WERI-Rb-1 (cell line): ENCODE data around the gene DYSF.
A peak's percentile ranks its signal among the peaks of the same experiment; 100 is the strongest.

Experiments used
- DNase-seq: peaks from one replicate; pipeline ENCODE4 v3.0.0-alpha.2; 2020
- H3K27ac ChIP-seq: fragments of 250-450 bp; sonication (Bioruptor Pico); 2 replicates; pipeline ENCODE4 v1.5.1; 2020; ENCODE audit warnings: mild to moderate bottlenecking, moderate library complexity
- H3K27me3 ChIP-seq: fragments of 250-450 bp; sonication (Bioruptor Pico); 2 replicates; pipeline ENCODE4 v1.5.1; 2021; ENCODE audit warnings: mild to moderate bottlenecking, low read depth, moderate library complexity; ENCODE audit not compliant: insufficient read depth, severe bottlenecking
- H3K36me3 ChIP-seq: fragments of 250-450 bp; sonication (Bioruptor Pico); 2 replicates; pipeline ENCODE4 v1.5.1; 2020; ENCODE audit warnings: mild to moderate bottlenecking, moderate library complexity
- H3K4me3 ChIP-seq: 2 replicates; pipeline ENCODE4 v1.5.1; 2011; ENCODE audit warnings: low read depth, mild to moderate bottlenecking, control low read depth, low read length
- H3K9me3 ChIP-seq: fragments of 250-450 bp; sonication (Bioruptor Pico); 2 replicates; pipeline ENCODE4 v1.5.1; 2021; ENCODE audit warnings: mild to moderate bottlenecking, moderate library complexity; ENCODE audit not compliant: severe bottlenecking
- CTCF ChIP-seq: IDR thresholded peaks from 2 replicates; pipeline ENCODE4 v1.5.1; 2011; ENCODE audit warnings: low read depth, mild to moderate bottlenecking, control low read depth, inconsistent platforms, low read length

Gene DYSF

GRCh38 chr2:71606244-71606643, 152.9 kb downstream of the DYSF start:
- no peak for TF ChIP-seq CTCF
- Histone ChIP-seq H3K9me3 (no peaks in the 10 kb centered on the region), H3K27ac (no peak overlapping the region), H3K27me3 (no peaks in the 10 kb centered on the region), H3K36me3 (no peaks in the 10 kb centered on the region), H3K4me3 (no peak overlapping the region)
- peak; percentile 3 for DNase-seq

DNA sequence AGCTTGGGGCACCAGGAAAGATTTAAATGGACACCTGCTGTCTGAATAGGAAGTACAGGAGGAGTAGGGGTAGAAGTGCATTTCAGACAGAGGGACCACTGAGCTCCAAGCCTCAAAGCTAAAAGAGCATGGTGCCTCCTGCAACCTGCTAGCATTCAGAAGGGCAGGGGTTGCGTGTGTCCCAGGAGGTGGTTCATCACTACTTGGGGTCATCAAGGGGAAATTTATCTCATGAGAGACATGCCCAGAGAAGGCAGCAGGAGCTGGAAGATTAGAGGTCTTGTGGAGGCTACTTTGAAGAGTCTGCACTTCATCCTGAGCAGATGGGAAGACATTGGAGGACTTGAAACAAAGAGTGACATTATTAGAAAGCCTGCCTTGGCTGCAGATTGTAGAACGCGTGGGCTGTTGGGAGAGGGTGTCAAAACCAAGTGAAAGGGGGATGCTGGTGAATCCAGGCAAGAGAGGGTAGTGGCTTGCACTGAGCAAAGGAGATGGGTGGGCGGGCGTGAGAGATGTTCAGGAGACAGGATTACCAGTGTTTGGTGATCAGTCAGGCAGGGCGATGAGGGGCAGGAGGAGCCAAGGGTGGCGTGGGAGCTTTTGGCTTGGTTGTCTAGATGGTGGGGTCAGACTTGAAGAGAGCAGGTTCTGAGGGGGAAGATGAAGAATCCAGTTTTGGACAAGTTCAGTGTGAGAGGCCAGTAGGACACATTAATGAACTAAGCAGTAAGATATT, 154.0 kb downstream of the DYSF start:
- Histone ChIP-seq H3K27ac (no peak overlapping the region), H3K9me3 (no peaks in the 10 kb centered on the region), H3K4me3 (no peak overlapping the region), H3K36me3 (no peaks in the 10 kb centered on the region), H3K27me3 (no peaks in the 10 kb centered on the region)
- DNase-seq = peak; percentile 3
- no peak for TF ChIP-seq CTCF

GRCh38 chr2:71608034-71608433, 154.7 kb downstream of the DYSF start:
- H3K4me3 ChIP-seq = no peak overlapping the region
- no peaks in the 10 kb centered on the region for H3K27me3 ChIP-seq
- no peaks in the 10 kb centered on the region for H3K36me3 ChIP-seq
- H3K9me3 ChIP-seq = no peaks in the 10 kb centered on the region
- peak; percentile 7 for DNase-seq
- no peak overlapping the region for H3K27ac ChIP-seq
- TF ChIP-seq CTCF = no peak

GRCh38 chr2:71608441-71608840, 155.1 kb downstream of the DYSF start:
- no peak for TF ChIP-seq CTCF
- H3K36me3 ChIP-seq = no peaks in the 10 kb centered on the region
- H3K27ac ChIP-seq = no peak overlapping the region
- no peak overlapping the region for H3K4me3 ChIP-seq
- no peaks in the 10 kb centered on the region for H3K27me3 ChIP-seq
- H3K9me3 ChIP-seq = no peaks in the 10 kb centered on the region
- no peak for DNase-seq

- no peak for TF ChIP-seq CTCF
- no peak overlapping the region for H3K4me3 ChIP-seq
- H3K27me3 ChIP-seq = no peaks in the 10 kb centered on the region
- H3K9me3 ChIP-seq = no peaks in the 10 kb centered on the region
- H3K36me3 ChIP-seq = no peaks in the 10 kb centered on the region
- DNase-seq = no peak
- H3K27ac ChIP-seq = no peak overlapping the region
Measured at GRCh38 chr2:71609029-71609428, 155.7 kb downstream of the DYSF start.

- Histone ChIP-seq H3K27me3 (no peaks in the 10 kb centered on the region), H3K4me3 (no peak overlapping the region), H3K9me3 (no peaks in the 10 kb centered on the region), H3K27ac (no peak overlapping the region), H3K36me3 (no peaks in the 10 kb centered on the region)
- DNase-seq = no peak
- TF ChIP-seq CTCF = no peak
Measured at GRCh38 chr2:71609441-71609840, 156.1 kb downstream of the DYSF start.
